Mesangial cell (primary cell): ENCODE data around the gene ARSK. TPM values are rescaled to one million over a fixed set of nuclear protein-coding genes. Genes with fewer than 3 reads are reported as not detected.

Experiments
- total RNA-seq: library from RNA; depleted of rRNA; stranded (reverse); fragments of >200 nt; gene quantifications from 2 replicates; pipeline ENCODE4 v1.2.3, GENCODE V29; 2015

The ARSK gene
- total RNA-seq, result 6.5 and 7.7 TPM in 2 replicates

GRCh38 chr5:95554647-95555548, at the start of gene ARSK, which contains the start of gene SKIC3:
Gene ARSK, plus strand, starts transcription at chr5:95555101. Its CDS starts 178 bp downstream, at chr5:95555279.
Gene SKIC3, minus strand, starts transcription at chr5:95554977. Its CDS starts 7,827 bp downstream, at chr5:95547150.

GRCh38 chr5:95620030-95620869, 65.3 kb downstream of the ARSK start, which contains the start of gene GPR150:
Gene GPR150, plus strand, starts transcription at chr5:95620087. Its CDS starts 189 bp downstream, at chr5:95620276.

GRCh38 chr5:95646569-95647431, 91.9 kb downstream of the ARSK start, which contains the start of gene RFESD:
Gene RFESD, plus strand, starts transcription at chr5:95646777. Its CDS starts 5,495 bp downstream, at chr5:95652272.

Other genes with a start within 250 kb of the ARSK start
- not detected in 2 replicates for gene FAM81B, start 163.7 kb upstream of the ARSK start, total RNA-seq
- gene SKIC3, start 124 bp upstream of the ARSK start, total RNA-seq, result 35.8 and 43.6 TPM in 2 replicates
- under 0.01 and 0.51 TPM in 2 replicates for gene GPR150, start 65.0 kb downstream of the ARSK start, total RNA-seq
- gene RFESD, start 91.7 kb downstream of the ARSK start, total RNA-seq, result 0.98 and 3.7 TPM in 2 replicates
- not detected in 2 replicates for gene SPATA9, start 127.9 kb downstream of the ARSK start, total RNA-seq
- gene RHOBTB3, start 176.2 kb downstream of the ARSK start, total RNA-seq, result 57.8 and 107 TPM in 2 replicates